H1 (cell line): ENCODE data around the gene CFAP58.
A peak's percentile ranks its signal among the peaks of the same experiment; 100 is the strongest.

Experiments used
- CREB1 ChIP-seq: IDR thresholded peaks from 2 replicates; pipeline ENCODE4 v1.6.1; 2012; ENCODE audit warnings: inconsistent platforms
- CTCF ChIP-seq, 3 experiments: IDR thresholded peaks; 1 replicate in 2 of 3; 2 replicates in 1 of 3; pipeline versions ENCODE4 v1.5.1 to v1.6.1; 2011; ENCODE audit warnings: low read length in 3 of 3, mild to moderate bottlenecking in 3 of 3, inconsistent platforms in 2 of 3, low read depth in 1 of 3, moderate library complexity in 1 of 3; ENCODE audit not compliant: insufficient read depth in 1 of 3; ENCODE audit errors: control extremely low read depth in 1 of 3
- EZH2 ChIP-seq: fragments of 200-600 bp; sonication (generic); IDR thresholded peaks from 2 replicates; pipeline ENCODE4 v1.7.1; 2012; ENCODE audit warnings: low read depth, mild to moderate bottlenecking, moderate library complexity, low read length, inconsistent platforms; ENCODE audit not compliant: severe bottlenecking
- KDM1A ChIP-seq: fragments of 200-600, 300-600 bp; sonication (generic); IDR thresholded peaks from 2 replicates; pipeline ENCODE4 v1.7.1; 2016; ENCODE audit warnings: mild to moderate bottlenecking, low read length, borderline replicate concordance
- MAFK ChIP-seq: IDR thresholded peaks from 2 replicates; pipeline ENCODE4 v1.6.1; 2012; ENCODE audit warnings: low read depth, mild to moderate bottlenecking, improper control_type of control experiment, low read length
- NRF1 ChIP-seq: IDR thresholded peaks from 2 replicates; pipeline ENCODE4 v1.6.1; 2011; ENCODE audit warnings: mild to moderate bottlenecking, low read depth, low read length, improper control_type of control experiment
- POLR2A ChIP-seq, 2 experiments: IDR thresholded peaks; 1 replicate in 1 of 2; 2 replicates in 1 of 2; pipeline ENCODE4 v1.6.1; 2011; ENCODE audit warnings: low read depth in 2 of 2, low read length in 2 of 2, mild to moderate bottlenecking in 2 of 2; ENCODE audit errors: control extremely low read depth in 1 of 2
- POLR2AphosphoS5 ChIP-seq: IDR thresholded peaks from 2 replicates; pipeline ENCODE4 v1.6.1; 2011; ENCODE audit warnings: low read depth, low read length
- POU5F1 ChIP-seq: IDR thresholded peaks from 2 replicates; pipeline ENCODE4 v1.6.1; 2011; ENCODE audit warnings: low read depth, mild to moderate bottlenecking, low read length, moderate library complexity
- RFX5 ChIP-seq: IDR thresholded peaks from 2 replicates; pipeline ENCODE4 v1.6.1; 2011; ENCODE audit warnings: low read depth, low read length, improper control_type of control experiment, borderline replicate concordance
- TF ChIP-seq, protein P1 (sequence below): fragments of 300-600 bp; sonication (generic); IDR thresholded peaks from 2 replicates; pipeline ENCODE4 v1.7.1; 2012; ENCODE audit warnings: low read length, moderate library complexity, mild to moderate bottlenecking, inconsistent platforms; ENCODE audit not compliant: insufficient replicate concordance

DNA sequence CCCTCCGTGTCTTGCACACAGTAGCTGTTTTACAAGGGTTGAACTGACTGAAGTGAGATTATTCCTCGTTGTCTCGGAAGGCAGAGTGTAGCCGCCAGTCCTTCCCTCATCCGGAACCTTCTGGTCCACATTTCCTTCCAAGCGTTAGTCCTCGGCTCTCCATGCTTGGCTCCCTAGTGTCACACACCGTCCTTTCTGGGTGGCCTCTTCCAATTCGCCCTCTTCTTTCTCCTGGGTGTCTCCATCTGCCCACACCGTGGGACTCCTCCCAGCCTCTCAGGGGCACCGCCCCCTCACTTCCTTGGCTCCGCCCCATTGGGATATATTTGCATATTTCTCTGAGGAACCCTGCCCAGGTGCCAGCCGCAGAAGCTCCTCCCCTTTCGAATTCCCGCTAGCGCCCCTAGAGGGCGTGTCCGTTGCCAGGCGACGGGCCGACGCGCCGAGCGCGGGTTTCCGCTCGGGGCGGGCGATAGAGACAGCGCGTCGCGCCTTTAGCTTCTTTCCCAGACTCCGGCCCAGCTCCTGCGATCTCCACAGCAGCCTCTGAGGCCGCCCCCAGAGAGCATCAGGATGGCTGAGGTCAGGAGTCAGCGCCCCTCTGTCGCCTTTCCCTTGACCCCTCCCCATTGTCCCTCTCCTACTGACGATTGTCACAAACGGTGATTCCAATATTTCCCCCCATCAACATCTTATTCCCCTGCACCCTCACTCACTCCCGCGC lies at the start of gene CFAP58:
- no peak for TF ChIP-seq POU5F1
- peak; percentile 67 to 80 (median 69) for TF ChIP-seq CTCF (IDR thresholded peaks at IDR 0.05; ENCODE audit: control extremely low read depth in 1 of 3, insufficient read depth in 1 of 3, low read depth in 1 of 3, low read length in 3 of 3)
- TF ChIP-seq POLR2AphosphoS5: no peak
- TF ChIP-seq MAFK: no peak
- TF ChIP-seq RFX5: no peak
- TF ChIP-seq, protein P1, sequence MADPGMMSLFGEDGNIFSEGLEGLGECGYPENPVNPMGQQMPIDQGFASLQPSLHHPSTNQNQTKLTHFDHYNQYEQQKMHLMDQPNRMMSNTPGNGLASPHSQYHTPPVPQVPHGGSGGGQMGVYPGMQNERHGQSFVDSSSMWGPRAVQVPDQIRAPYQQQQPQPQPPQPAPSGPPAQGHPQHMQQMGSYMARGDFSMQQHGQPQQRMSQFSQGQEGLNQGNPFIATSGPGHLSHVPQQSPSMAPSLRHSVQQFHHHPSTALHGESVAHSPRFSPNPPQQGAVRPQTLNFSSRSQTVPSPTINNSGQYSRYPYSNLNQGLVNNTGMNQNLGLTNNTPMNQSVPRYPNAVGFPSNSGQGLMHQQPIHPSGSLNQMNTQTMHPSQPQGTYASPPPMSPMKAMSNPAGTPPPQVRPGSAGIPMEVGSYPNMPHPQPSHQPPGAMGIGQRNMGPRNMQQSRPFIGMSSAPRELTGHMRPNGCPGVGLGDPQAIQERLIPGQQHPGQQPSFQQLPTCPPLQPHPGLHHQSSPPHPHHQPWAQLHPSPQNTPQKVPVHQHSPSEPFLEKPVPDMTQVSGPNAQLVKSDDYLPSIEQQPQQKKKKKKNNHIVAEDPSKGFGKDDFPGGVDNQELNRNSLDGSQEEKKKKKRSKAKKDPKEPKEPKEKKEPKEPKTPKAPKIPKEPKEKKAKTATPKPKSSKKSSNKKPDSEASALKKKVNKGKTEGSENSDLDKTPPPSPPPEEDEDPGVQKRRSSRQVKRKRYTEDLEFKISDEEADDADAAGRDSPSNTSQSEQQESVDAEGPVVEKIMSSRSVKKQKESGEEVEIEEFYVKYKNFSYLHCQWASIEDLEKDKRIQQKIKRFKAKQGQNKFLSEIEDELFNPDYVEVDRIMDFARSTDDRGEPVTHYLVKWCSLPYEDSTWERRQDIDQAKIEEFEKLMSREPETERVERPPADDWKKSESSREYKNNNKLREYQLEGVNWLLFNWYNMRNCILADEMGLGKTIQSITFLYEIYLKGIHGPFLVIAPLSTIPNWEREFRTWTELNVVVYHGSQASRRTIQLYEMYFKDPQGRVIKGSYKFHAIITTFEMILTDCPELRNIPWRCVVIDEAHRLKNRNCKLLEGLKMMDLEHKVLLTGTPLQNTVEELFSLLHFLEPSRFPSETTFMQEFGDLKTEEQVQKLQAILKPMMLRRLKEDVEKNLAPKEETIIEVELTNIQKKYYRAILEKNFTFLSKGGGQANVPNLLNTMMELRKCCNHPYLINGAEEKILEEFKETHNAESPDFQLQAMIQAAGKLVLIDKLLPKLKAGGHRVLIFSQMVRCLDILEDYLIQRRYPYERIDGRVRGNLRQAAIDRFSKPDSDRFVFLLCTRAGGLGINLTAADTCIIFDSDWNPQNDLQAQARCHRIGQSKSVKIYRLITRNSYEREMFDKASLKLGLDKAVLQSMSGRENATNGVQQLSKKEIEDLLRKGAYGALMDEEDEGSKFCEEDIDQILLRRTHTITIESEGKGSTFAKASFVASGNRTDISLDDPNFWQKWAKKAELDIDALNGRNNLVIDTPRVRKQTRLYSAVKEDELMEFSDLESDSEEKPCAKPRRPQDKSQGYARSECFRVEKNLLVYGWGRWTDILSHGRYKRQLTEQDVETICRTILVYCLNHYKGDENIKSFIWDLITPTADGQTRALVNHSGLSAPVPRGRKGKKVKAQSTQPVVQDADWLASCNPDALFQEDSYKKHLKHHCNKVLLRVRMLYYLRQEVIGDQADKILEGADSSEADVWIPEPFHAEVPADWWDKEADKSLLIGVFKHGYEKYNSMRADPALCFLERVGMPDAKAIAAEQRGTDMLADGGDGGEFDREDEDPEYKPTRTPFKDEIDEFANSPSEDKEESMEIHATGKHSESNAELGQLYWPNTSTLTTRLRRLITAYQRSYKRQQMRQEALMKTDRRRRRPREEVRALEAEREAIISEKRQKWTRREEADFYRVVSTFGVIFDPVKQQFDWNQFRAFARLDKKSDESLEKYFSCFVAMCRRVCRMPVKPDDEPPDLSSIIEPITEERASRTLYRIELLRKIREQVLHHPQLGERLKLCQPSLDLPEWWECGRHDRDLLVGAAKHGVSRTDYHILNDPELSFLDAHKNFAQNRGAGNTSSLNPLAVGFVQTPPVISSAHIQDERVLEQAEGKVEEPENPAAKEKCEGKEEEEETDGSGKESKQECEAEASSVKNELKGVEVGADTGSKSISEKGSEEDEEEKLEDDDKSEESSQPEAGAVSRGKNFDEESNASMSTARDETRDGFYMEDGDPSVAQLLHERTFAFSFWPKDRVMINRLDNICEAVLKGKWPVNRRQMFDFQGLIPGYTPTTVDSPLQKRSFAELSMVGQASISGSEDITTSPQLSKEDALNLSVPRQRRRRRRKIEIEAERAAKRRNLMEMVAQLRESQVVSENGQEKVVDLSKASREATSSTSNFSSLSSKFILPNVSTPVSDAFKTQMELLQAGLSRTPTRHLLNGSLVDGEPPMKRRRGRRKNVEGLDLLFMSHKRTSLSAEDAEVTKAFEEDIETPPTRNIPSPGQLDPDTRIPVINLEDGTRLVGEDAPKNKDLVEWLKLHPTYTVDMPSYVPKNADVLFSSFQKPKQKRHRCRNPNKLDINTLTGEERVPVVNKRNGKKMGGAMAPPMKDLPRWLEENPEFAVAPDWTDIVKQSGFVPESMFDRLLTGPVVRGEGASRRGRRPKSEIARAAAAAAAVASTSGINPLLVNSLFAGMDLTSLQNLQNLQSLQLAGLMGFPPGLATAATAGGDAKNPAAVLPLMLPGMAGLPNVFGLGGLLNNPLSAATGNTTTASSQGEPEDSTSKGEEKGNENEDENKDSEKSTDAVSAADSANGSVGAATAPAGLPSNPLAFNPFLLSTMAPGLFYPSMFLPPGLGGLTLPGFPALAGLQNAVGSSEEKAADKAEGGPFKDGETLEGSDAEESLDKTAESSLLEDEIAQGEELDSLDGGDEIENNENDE: no peak
- TF ChIP-seq CREB1: no peak; the same call in none of the 2 replicates
- no peak for TF ChIP-seq EZH2
- no peak for TF ChIP-seq POLR2A (IDR thresholded peaks at IDR 0.05; ENCODE audit: control extremely low read depth in 1 of 2, low read depth in 2 of 2, low read length in 2 of 2)
- TF ChIP-seq KDM1A: no peak
- no peak for TF ChIP-seq NRF1
